HG03280 (cell line): Measurements from ENCODE around the gene LMAN1L.

Source experiments
- ATAC-seq: cut with Tn5 transposase; IDR thresholded peaks from one replicate; pipeline ENCODE4 v1.9.1; 2021; ENCODE audit warnings: mild to moderate bottlenecking, moderate library complexity; ENCODE audit not compliant: unreplicated experiment

Gene LMAN1L

DNA sequence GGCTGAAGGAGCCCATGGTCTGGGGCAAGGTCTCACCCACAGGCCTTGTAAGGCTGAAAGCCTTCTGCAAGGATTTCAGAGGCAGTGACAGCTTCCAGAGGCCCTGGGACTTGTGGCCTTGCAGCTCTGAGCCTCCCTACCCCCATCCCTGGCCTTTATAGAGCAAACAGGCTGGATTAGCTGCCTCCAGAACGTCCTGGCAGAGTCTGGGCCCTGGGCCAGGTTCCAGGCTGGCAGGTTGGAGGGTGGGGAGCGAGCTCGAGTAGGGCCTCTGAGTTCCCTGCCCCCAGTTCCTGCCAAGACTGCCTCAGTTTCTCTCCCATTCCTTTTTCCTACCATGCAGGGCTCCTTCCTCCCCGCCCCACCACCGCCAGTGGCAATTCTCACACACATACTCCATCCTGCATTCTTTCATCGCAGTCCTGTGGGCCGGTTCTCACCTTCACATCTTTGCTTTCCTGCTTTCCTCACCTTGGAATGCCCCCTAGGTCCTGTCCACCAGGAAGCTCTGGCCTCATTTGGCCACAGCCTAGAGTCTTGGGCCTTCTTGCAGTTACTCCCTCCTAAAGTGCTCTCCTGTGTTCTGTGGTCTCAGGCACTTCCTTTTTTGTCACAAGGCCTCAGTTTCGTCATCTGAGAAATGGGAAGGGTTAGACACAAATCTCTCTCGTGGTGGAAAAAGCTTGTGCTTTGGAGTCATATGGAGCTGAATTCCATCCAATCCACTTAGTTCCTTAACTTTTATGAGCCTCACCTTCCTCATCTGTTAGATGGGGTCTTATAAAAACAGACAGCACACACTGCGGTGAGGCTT lies 2.7 kb downstream of the LMAN1L start:
- no peak for ATAC-seq

DNA sequence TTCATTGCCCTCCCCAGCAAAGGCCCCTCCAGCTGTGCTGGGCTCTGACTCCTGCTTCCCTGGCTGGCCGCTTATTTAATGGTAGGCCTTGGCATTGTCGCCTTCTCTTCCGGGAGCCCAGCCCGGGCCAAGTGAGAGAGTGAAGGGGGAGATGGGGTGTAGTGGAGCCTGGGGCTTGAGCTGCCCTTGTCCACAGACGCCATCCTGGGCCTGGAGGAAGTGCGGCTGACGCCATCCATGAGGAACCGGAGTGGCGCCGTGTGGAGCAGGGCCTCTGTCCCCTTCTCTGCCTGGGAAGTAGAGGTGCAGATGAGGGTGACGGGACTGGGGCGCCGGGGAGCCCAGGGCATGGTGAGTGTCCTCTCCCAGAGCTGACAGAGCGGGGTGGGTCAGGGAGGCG lies 3.3 kb downstream of the LMAN1L start:
- no peak for ATAC-seq

DNA sequence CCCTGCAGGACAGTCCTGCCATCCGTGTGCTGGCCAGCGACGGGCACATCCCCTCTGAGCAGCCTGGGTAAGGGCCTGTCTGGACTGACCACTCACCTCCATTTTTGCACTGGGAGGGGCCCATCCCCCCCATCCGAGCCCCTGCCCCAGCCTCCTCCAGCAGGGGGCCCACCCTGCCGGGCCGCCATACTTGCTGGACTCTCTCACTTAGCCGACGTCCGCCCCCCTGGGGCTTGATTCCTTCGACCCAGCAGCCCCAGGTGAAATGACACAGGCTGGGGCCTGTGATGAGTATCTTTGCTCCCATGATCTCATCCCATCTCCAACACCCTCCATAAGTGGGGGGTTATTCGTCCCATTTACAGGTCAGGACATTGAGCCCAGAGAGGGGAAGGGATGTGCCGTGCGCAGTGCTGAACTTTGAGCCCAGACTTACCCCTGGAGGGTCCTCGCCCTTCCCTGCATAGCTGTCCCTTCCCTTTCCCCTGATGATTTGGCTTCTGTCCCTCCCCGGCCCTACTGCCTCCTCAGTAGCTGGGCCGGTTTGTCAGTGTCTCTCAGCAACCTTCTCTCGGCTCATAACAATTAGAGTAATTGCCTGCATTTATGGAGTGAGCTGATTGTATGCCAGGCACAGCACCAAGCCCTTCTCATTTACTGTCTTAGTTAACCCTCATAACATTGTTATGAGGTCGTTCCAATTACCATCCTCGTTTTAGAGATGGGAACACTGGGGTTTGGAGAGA lies 4.2 kb downstream of the LMAN1L start:
- no peak for ATAC-seq

DNA sequence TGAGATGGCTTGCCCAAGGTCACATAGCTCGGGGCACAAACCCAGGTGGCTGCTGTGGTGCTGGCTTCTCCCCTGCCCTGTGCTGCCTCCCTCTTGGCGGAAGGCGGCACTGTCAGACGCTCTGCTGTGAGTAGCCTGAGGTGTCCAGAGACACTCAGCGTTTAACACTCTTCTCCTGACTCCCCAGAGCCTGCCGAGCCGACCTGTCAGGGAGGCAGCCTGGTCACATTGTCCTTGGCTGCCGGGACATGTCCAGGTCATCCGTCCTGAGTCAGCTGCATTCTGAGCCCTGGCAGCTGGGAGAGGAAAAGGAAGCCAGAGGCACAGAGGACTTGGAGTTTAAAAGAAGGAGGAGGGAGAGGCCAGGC lies 4.7 kb downstream of the LMAN1L start:
- no peak for ATAC-seq

DNA sequence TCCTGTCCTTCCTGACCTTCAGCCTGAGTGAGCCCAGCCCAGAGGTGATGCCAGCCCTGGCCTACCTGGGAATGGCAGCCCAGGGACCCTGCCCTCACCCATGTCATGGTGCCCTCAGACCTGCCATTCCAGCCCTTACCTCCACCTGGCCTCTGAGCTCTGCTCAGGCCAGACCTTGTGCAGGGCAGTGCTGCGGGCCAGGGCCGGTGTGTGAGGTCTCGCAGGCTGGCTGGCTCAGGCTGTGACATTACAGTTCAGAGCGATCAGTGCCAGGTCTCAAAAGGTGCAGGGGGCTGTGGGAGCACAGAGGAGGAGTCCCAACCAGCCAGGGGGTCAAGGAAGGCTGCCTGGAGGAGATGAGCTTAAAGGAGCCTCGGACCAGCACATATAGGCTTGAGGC lies 7.4 kb downstream of the LMAN1L start:
- no peak for ATAC-seq

DNA sequence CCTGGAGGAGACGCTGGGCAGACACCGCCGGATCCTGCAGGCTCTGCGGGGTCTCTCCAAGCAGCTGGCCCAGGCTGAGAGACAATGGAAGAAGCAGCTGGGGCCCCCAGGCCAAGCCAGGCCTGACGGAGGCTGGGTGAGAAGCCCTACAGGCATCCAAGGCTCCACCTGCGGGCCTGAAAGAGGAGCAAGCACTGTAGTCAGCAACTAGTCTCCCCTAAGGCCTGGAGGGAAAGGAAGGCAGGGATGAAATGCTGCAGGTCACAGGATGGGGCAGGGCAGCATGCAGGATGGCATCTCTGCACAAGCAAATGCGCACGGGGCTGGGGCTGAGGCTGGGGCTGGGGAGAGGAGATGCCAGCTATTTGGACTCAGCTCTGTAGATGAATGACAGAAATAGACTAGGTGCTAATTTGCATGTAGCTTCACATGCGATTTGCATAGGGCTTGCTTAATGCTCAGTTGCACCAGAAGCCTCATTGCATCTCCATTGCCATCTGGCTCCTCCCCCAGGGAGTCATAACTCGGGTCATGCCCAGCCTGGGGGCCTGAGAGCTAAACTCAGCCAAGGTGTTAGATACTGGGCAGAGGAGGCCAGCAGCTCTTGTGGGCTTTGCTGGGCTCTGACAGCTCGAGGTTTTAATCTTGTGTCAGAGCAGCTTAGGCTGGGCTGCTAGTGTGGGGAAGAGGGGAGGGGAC lies 8.6 kb downstream of the LMAN1L start:
- ATAC-seq: no peak

DNA sequence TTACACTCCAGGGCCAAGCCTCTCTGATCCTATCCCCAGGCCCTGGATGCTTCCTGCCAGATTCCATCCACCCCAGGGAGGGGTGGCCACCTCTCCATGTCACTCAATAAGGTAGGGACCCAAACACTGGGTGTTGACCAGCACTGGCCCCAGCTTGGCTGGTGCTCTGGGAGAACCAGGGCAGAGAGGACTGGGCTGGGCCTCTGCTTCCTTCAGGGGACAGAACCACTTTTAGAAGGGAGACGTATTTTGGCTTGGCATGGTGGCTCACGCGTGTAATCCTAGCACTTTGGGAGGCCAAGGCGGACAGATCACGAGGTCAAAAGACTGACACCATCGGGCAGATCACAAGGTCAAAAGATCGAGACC lies 9.1 kb downstream of the LMAN1L start:
- no peak for ATAC-seq

DNA sequence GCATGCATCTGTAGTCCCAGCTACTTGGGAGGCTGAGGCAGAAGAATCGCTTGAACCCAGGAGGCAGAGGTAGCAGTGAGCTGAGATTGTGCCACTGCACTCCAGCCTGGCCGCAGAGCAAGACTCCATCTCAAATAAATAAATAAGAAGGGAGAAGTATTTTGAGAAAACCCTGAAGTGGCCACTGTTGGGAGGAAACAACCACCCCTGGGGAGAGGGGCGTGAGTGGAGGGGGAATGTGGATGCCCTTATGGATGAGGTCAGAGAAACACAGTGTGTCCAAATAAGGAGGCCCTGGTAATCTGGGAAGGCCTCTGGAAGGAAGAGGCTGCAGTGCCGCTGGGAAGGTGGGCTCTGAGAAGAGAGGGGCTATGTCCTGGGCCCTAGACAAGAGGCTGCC lies 9.6 kb downstream of the LMAN1L start:
- no peak for ATAC-seq

DNA sequence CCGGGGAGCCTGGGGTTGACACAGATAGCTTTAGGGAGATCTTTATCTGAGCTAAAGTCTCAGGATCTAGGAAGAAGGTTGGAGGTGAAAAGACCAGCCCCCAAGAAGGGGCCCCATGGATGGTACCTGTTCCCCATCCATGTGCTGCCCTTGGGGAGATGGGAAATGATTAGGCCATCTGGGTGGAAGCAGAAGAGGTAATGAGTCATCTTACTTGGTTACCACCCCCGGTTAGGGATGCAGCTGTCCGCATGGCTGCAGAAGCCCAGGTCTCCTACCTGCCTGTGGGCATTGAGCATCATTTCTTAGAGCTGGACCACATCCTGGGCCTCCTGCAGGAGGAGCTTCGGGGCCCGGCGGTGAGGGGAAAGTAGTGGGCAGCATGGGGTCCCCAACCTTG lies 10.7 kb downstream of the LMAN1L start:
- ATAC-seq: no peak

DNA sequence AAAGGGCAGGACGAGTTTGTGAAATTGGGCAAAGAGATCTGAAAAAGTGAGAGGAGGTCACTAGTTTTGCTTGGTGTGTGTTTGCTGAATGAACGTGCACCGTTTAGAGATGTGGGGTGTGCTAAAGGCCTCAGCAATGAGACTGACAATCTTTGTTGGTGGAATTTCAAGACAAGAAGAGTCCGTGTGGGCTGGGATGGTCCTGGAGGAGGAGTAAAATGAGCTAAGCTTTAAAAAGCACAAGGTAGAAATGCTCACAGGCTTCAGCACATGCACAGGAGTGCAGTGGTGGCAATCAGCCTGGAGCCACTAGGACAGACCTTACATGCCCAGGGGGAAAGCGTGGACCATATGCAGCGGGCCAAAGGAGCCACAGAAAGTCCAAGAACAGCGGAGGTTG lies 12.3 kb downstream of the LMAN1L start:
- no peak for ATAC-seq

DNA sequence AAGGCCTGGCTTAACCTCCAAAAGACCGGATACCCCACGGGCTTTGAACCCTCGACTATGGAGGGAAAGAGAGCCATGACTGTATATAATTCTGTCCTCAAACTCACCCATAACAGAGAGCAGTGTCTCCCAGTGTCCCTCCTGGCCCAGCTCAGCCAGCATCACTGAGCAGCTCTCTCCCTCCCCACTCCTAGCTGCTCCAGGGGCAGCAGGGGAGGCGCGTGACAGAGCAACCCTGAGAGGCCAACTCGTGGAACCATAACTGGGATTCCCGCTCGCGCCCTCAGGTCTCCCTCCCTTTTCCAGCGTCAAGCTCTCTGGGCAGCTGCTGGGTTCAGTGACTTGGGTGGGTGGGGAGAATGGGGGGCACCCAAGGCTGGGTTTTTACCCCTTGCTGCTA lies 13.2 kb downstream of the LMAN1L start:
- no peak for ATAC-seq

DNA sequence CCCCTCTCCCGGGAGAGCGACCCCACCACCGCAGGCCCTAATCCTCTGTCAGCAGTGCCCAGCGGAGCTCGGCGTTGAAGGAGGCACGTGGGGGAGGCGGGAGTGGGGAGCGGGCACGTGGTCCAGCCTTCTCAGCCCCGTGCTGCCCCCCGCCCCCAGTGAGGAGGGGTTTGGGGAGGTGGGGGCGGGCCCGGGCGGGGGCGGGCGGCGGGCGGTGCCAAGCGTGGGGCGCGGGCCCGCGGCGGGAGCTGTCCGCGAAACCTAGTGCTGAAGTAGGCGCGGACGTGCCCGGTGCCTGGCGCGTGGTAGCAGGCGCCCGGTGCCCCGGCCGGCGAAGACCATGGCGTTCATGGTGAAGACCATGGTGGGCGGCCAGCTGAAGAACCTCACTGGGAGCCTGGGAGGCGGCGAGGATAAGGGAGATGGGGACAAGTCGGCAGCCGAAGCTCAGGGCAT lies 13.8 kb downstream of the LMAN1L start, which contains the start of gene CPLX3:
TSS of gene CPLX3 (plus strand) at position 264 of the 456 bp plus-strand sequence. CDS start at position 341, 77 bp downstream.
- no peak for ATAC-seq

DNA sequence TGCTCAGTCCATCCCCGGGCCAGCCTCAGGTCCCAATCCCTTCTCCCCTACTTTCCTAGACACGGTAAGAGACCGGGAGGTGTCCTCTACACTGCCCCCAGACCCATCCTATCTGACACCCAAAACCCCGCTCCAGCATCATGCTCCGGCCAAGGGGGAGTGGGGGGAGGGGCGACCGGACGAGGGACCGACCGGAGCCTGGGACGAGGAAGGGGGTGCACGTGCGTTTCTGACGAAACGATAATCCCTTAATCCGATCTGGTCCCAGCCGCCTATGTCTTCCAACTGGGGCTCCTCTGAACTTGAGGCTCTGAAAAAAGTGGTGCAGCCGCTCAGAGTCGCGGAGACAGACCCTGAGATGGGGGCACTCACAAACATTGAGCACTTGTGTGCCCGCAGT lies 14.3 kb downstream of the LMAN1L start:
- no peak for ATAC-seq

DNA sequence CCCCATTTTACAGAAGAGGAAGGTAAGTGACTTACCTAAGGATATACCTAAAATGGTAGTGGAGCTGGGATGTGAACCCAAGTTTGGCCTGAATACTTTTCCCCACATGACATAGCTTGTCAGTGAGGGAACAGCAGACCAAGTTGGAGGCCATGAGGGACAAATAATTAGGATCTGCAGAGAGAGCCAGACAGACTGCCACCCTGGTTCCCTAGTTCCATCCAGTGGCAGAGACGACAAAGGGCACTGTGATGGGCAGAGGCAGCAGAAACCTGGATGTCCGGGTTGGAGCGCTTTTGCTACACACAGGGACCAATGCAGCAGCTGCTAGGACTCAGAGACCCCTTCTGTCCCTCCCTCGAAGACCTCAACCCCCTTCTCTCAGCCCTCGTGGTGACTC lies 15.0 kb downstream of the LMAN1L start:
- no peak for ATAC-seq

DNA sequence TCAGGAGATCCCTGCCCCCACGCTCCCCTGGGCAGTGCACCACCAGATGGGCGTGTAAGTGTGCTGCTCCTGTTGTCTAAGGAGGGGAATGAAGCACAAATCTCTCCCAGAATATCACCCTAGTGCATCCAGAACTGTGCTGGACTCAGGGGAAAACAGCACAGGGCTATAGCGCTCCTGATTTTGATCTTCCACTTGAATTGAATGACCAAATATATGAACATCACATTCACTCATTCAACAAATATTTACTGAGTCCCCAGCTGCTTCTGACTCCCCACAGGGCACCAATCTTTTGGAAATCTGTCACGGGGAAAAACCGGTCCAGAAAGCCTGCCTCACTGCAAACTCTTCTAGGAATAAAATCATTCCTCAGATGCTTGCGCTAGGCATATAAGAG lies 16.2 kb downstream of the LMAN1L start:
- no peak for ATAC-seq

DNA sequence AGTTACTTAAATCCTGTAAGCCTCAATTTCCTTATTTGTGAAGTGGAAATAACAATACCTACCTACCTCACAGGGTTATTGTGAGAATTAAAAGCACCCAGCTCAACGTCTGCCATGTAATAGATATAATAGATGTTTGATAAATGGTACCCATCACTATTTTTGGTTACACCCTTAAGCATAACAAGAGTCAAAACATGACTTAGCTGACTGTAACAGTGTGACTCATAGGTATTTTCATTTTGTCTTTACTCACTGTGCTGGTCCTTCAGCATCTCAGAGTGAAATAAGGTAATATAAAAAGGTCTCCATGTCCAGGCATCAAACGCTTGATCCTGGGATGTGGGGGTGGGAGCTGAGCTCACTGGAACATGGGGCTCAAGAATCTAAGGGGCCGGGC lies 16.9 kb downstream of the LMAN1L start:
- ATAC-seq: no peak

DNA sequence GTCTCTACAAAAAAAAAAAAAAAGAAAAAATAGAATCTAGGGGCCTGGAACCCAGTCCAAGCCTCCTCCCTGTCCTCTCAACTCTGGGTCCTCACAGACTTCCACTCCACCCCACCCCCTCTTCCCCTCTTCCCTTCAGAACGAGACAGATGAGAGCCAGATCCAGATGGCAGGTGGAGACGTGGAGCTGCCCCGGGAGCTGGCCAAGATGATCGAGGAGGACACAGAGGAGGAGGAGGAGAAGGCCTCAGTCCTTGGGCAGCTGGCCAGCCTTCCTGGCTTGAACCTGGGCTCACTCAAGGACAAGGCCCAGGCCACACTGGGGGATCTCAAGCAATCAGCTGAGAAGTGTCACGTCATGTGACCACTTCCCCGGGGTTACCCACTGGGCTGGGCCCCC lies 17.4 kb downstream of the LMAN1L start:
- no peak for ATAC-seq

DNA sequence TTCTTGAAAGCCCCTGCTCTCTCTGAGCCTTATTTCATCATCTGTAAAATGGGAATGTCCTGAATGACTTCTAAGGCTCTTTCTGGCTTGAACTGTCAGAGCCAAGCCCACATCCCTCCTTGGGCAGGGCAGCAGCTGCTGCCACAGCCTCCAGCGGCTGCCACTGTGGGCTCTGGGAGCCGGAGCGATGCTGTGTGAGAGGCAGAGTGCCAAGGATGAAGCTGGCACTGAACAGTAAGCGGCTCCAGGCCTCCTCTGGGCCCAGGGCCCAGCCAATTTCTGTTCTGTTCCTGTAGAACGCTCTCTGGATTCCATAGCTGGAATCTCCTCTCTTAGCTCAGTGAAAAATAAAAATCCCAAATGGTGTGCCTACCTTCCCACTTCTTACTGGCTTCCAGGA lies 18.2 kb downstream of the LMAN1L start:
- no peak for ATAC-seq

DNA sequence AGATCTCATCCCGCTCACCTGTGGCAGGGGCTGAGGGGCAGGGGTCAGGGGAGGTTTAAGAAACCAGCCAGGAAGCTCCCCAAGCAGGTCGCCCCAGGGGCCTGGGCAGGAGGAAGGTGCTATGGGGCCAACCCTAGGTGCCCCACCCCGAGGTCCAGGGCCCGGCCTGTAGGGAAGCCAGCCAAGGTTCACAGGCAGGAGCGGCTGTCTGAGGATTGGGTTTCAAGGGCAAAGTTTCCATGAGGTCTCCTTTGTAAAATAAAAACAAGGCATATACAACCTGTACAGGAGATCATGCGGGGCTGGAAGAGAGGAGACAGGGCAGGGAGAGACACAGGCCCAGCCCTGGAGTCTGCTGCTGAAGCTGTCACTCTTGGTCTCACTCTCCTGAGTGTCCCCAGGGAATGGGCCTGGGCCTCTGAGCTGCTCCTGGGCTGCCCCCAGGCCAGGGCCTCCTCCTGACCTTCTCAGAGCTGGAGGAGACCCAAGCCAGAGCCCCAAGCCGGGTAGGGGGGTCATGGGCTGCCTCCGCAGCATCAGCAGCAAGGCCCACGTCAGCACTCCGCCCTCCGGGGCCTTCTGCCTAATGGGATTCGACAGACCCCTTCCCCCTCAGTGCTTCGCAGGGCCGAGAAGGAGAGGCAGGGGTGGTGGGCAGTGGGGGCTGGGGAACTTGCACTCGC lies 19.3 kb downstream of the LMAN1L start:
- no peak for ATAC-seq

DNA sequence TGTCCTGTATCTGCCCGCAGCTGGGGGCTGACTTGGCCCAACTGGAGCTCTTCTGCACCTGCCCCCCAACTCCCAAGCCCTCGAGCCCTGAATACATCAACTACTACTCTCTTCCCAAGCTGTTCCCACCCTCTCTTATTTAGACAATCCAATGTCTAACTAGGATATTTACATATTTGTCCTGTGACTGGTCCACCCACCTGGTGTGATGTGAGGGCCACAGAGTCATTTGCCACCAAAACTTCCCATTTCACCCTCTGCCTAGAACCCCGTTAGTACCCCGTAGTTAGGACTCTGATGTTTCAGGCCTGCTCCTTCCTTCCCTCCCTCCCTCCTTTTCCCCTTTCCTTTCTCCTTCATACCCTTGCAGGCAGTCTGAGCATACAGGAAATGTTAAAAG lies 20.2 kb downstream of the LMAN1L start:
- ATAC-seq: no peak

DNA sequence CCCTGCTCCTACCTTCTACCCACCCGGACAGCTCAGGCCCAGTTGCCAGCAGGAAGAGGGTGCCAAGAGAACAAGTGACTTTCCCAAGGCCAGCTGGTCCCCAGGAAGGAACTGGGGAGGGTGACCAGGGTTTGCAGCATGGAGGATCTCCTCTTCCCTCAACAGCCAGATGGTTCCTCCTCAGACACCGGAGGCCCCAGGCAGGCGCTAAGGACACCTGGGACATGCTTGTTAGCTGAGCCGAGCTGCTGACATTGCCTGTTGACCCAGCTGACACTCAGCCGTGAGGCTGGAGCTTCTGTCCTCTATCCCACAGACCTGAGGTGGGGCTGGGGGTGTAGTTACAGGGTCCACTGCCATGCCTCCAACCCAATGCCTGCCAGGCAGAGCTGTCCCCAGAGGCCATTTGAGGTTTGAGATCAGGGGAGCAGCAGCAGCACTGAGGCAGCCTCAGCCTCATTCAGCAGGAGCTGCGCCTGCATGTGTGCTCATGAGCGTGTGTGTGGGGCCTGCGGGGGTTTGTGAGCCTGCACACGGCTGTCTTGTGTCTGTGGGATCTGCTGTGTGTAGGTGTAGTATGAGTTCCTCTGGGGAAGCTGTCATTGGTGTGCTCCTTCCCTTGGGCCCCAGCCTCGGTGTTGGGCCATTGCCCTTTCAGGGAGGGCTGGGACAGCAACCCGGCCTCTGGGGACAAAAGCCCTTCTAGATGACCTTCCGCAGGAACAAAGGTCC lies 20.9 kb downstream of the LMAN1L start:
- no peak for ATAC-seq
